Retinal pigment epithelial cell (primary cell): ENCODE measurements around the gene PMF1.

ENCODE experiments used
- DNase-seq: peaks from one replicate; pipeline ENCODE4 v3.0.0-alpha.2; 2010; ENCODE audit warnings: low read depth
- H3K4me3 ChIP-seq: 2 replicates; pipeline ENCODE4 v1.5.1; 2011; ENCODE audit warnings: mild to moderate bottlenecking, low read length, control low read depth, moderate library complexity
- CTCF ChIP-seq: conservative IDR thresholded peaks from 2 replicates; pipeline ENCODE4 v1.5.1; 2011; ENCODE audit warnings: low read depth, low read length, control low read depth, inconsistent platforms

The PMF1 gene

DNA sequence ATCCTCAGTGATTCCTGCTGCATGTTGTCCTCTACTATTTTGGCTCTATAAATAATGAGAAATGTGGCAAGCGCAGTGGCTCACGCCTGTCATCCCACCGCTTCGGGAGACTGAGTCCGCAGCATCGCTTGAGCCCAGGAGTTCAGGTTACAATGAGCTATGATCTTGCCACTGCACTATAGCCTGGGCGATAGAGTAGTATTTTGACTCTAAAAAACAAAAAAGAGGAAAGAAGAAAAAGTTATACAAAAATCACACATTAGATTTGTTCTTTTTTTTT is 19.7 kb upstream of the PMF1 start:
- TF ChIP-seq CTCF: no peak
- peak overlapping the region; percentile 96 for H3K4me3 ChIP-seq
- DNase-seq: no peak

- H3K4me3 ChIP-seq: peak within 1 kb of the TSS; percentile 96
Measured at GRCh38 chr1:156193488-156194299, 19.1 kb upstream of the PMF1 start, which contains the start of gene SLC25A44. Gene SLC25A44, plus strand, starts transcription at chr1:156194104. Its CDS starts 5,744 bp downstream, at chr1:156199848.

DNA sequence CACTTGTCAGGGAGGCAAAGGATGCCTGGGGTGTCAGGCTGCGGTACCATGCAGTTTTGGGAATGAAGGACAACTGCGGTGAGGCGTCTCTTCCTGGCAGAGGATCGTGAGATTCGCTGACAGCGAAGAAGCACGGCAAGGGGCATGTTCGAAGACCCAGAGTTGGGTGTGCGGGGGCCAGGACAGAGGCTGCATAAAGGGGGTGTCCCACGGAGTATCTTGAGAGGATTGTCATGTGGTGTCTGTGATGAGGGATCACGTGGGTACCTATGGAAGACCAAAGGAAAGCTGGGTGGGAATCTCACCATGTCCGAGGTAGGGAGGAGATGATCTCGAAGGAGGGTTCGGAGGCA is 18.5 kb upstream of the PMF1 start:
- H3K4me3 ChIP-seq: peak overlapping the region; percentile 96
- no peak for DNase-seq
- no peak for TF ChIP-seq CTCF

More at GRCh38 chr1:156193488-156194299, 19.1 kb upstream of the PMF1 start, which contains the start of gene SLC25A44:
- TF ChIP-seq CTCF: peak; percentile 55
- DNase-seq: peak; percentile 96

DNA sequence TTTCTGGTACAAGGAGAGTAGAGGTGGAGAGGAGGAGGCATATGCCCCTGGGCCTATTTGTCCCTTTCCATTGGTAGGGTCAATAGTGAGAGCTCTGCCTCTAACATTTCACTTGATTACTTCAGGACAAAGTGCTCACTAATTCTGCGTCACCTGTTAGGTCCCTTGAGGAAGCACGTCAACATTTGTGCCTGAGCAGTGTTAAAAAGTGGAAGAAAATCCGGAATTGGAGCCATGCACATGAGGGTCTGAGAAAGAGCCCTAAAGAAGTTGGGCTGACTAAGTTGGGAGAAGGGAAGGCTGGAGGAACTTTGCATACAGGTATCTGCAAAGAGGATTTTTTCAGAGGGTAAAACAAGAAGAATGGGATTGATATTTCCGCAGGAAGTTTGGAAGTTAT is 17.0 kb upstream of the PMF1 start:
- no peak for DNase-seq
- H3K4me3 ChIP-seq: no peak overlapping the region
- no peak for TF ChIP-seq CTCF

DNA sequence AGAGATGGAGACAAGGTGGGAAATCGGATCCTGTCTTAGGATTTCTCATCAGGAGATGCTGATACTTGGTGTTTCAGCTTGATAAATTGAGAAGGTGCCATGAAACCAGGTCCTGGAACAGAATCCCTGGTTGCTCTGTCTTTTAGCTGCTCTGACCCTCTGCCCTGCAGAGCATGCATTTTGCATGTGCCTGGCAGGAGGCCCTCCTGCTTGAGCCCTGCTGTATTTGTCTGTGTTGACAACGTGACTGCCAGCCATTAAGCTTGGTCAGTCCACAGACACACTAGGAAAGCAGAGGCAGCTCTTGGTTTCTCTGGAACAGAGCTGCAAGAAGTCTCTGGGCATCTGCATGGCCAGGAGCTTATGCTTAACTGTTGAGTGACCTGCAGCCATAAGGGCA is 16.4 kb upstream of the PMF1 start:
- H3K4me3 ChIP-seq: no peak overlapping the region
- DNase-seq: no peak
- no peak for TF ChIP-seq CTCF

DNA sequence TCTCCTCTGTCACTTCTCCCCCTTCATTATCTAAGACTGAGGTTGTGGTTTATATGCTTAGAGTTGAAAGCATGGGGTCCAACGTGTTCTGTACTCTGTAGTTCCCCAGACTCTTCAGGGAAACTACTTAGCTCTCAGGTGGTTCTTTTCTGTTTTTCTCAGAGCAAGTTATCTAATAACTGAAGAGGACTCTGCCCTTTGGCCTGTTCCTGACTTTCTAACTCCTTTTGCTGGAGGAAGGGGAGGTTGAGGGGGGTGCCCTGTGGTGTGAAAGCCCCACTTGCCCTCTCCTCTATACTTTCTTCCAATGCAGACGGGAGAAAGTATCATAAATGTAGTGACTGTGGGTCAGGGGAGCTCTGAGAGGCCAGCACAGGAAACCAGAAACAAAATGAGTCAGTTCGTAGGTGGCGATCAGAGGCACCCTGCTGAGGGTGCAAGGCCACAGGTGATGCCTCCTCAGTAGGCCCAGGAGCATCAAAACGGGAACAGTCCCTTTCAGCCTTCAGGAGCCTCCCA is 13.9 kb upstream of the PMF1 start:
- no peak for TF ChIP-seq CTCF
- no peak overlapping the region for H3K4me3 ChIP-seq

DNA sequence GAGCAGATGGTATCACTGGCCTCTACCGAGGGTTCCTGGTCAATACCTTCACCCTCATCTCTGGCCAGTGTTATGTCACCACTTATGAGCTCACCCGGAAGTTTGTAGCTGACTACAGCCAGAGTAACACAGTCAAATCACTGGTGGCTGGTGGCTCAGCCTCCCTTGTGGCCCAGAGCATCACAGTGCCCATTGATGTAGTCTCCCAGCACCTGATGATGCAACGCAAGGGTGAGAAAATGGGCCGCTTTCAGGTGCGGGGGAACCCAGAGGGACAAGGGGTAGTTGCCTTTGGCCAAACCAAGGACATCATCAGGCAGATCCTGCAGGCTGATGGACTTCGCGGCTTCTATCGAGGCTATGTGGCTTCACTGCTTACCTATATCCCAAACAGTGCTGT is 12.8 kb upstream of the PMF1 start:
- no peak for DNase-seq
- no peak for TF ChIP-seq CTCF
- no peak overlapping the region for H3K4me3 ChIP-seq

More for the DNA sequence above, 13.9 kb upstream of the PMF1 start:
- DNase-seq: no peak
